Activated naive CD4-positive, alpha-beta T cell (primary cell): ENCODE measurements around the gene RPP25L.

Source experiments
- DNase-seq, 4 experiments: peaks; one replicate each; lab custom pipeline; 2025; lab: John Stamatoyannopoulos, UW

RPP25L gene

GRCh38 chr9:34611251-34611810 lies 566 bp downstream of the RPP25L start:
- DNase-seq = no peak

DNA sequence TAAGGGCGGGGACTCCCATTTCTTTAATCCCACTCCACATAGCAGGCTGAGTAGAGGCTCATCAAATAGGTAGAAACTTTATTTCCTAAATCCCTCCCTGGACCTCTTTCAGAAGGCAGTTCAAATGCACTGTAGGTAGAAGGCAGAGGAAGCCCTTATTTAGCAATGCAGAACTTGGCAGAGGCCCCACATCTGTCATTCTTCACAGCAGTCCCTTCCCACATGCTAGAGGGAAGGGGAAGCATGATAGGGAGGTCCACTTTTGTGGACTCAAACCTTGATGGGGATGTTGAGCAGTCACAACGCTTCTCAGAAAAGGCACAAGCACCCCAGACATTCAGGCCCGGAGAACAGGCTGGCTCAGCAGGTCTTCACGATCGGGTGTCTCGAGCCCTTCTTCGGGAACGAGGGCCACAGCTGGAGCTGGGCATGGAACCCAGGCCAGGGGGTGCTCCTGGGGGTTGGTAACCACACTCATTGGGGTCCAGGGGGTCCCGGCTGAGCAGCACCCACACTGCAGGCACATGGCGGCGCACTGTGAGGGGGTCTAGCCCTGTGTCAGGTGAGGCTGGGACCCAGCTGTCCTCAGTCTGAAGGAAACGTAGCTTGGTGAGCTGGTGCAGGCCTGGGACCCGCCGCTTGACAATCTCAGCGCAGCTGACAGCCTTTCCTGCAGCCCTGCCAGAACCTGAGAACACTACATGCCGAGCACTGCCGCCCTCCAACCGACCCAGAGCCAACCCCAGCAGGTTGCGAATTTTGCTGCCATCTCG lies 1.3 kb downstream of the RPP25L start:
- DNase-seq = no peak

- DNase-seq = no peak
Measured at GRCh38 chr9:34607331-34607730, 4.6 kb downstream of the RPP25L start.

DNA sequence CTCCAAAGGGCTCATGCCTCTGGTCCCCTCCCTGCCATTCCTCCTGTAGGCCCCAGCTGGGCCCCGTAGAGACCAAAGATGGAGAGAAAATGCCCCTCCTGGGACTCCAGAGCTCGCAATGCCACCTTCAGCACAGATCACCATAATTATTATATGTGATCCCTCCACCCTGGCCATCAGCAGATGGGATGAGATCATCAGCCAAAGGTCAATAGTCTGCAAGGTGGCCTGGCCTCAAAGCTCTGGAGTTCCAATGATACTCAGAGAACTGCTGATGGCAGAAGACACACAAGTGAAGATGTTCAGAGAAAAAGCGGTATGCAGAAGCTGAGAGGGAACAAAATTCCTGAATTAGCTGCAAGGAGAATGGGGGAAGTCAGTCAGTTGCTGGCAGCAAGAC lies 5.0 kb downstream of the RPP25L start:
- DNase-seq = no peak

- DNase-seq = no peak
Measured at GRCh38 chr9:34606190-34606589, 5.7 kb downstream of the RPP25L start.

- peak; percentile 59 to 75 (median 70) for DNase-seq
Measured at GRCh38 chr9:34603610-34604231, 8.2 kb downstream of the RPP25L start.

DNA sequence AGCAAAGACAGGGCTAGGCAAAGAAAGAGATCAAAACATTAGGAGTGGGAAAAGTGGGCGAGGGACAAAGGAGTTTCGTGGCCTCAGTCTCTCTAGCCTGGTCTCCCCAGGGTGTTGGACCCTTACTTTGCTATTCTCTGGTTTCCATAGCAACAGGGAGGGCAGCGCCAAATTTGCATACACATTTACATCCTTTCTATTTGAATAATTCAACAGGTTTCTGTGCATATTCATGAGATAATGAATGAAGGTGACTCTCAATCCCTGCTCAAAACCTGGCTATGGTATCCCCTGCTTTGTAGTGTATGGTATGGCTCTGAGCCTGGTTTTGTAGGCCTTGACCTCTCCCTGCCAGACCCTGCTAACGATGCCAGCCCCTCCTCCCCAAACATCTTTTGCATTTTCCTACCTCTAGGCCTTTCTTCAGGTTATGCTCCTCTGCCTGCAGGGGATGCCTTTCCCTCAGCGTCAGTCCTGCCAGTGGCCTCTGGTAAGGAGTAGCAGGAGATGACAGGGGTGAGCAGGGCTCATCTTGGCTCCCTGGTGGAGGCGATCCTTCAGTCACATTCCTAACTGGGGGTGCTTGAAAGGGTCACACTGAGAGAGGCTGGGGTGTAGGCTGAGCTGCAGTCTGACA lies 9.8 kb downstream of the RPP25L start:
- no peak for DNase-seq

- no peak for DNase-seq
Measured at GRCh38 chr9:34600908-34601307, 11.0 kb downstream of the RPP25L start.

DNA sequence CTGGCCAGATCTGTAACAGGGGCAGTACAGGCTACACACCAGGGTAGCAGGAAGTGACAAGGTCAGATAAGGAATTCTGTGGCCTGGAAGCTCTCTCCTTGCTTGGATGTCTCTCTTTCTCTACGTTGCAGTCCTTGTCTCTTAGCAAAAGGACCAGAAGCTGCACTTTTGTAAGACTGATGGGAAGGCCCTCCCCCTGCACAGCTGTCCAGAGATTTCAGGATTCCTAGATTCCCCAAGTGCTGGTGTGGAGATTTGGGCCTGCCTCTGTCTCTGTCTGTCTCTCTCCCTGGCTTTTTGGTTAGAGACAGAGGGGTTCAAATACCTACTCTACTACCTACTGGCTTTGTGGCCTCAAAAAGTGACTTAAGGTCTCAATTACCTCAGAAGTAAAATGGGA lies 12.4 kb downstream of the RPP25L start:
- DNase-seq = no peak

DNA sequence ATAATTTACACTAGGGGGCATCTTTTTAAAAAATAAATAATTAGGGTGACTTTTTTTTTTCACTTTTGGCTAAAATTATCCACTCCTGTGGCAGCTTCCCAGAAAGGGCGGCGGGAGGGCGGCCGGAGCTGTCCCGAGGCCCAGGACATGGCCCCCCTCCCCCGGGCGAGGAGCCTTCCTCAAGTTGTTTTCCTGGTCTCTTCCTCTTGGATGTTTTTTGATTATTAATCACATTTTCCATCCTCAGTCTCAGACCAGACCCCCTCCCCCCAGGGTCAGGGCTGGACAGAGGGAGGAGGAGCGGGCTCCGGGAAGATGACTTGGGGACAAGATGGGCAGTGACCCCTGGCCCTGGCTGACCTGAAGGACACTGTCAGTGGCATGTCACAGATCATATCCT lies 17.7 kb downstream of the RPP25L start:
- DNase-seq = no peak

DNA sequence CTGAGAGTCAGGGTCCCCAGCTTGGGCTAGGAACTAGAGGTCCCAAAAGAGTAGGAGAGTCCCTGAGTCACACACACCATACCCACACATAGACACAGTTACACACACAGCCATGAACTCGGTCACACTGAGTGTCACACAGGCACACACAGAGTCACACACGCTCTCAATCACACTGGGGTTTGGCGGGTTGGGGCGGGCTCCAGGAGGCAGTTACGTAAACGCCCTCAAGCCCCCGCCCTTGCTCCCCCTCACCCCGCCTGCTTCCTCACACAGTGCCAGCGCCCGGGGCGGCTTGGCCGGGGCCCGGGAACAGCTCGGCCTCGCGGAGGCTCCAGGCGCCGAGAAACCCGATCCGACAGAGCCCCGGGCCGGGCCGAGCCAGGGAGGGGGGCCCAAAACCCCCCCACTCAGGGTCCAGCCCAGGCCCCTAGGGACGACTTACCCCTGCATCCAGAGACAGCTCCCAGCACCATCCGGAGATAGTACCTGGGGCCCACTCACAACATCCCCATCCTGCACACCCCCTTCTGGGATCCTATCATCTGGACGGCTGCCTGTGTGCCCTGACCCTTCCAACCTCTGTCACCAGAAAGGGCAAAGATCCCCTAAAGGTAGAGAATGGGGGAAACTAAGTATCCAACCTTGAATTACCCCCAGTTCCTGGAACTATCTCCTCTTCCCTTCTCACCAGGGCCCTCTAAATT lies 18.8 kb downstream of the RPP25L start:
- DNase-seq = no peak

- DNase-seq = no peak
Measured at GRCh38 chr9:34591917-34592866, 19.7 kb downstream of the RPP25L start.

GRCh38 chr9:34591248-34591916 lies 20.5 kb downstream of the RPP25L start:
- peak; percentile 62 to 77 (median 72) for DNase-seq

GRCh38 chr9:34590381-34591247 lies 21.3 kb downstream of the RPP25L start:
- DNase-seq = no peak

- DNase-seq = no peak
Measured at GRCh38 chr9:34589636-34590380, 22.1 kb downstream of the RPP25L start, which contains the start of gene CNTFR. TSS of gene CNTFR (minus strand) at chr9:34589724. CDS start at chr9:34568981, 20,743 bp downstream.

- no peak for DNase-seq
Measured at GRCh38 chr9:34588671-34589635, 22.9 kb downstream of the RPP25L start.

- no peak for DNase-seq
Measured at GRCh38 chr9:34587271-34587670, 24.6 kb downstream of the RPP25L start.
